Cardiac muscle cell (in vitro differentiated cells and primary cell): ENCODE data around the gene SRSF9. TPM values are rescaled to one million over a fixed set of nuclear protein-coding genes. Genes with fewer than 3 reads are reported as not detected.

ENCODE experiments used
- DNase-seq, 2 donors: peaks; one replicate each; pipeline versions ENCODE4 v3.0.0 to v3.0.0-alpha.2; 2010 to 2017; ENCODE audit warnings: low read depth in 1 of 2, low spot score in 1 of 2
- H3K27ac ChIP-seq: fragments of 200-600 bp; sonication (generic); 2 replicates; pipeline ENCODE4 v1.5.1; 2016
- H3K27me3 ChIP-seq: fragments of 200-600 bp; sonication (generic); 2 replicates; pipeline ENCODE4 v1.6.0; 2016; ENCODE audit warnings: control low read depth
- H3K36me3 ChIP-seq: fragments of 200-600 bp; sonication (generic); 2 replicates; pipeline ENCODE4 v1.5.1; 2016; ENCODE audit warnings: control low read depth
- H3K4me1 ChIP-seq: fragments of 200-600 bp; sonication (generic); 2 replicates; pipeline ENCODE4 v1.8.1; 2017; ENCODE audit warnings: low read depth, mild to moderate bottlenecking, mixed run types
- H3K4me3 ChIP-seq: fragments of 200-600 bp; sonication (generic); 2 replicates; pipeline ENCODE4 v1.5.1; 2016; ENCODE audit warnings: mild to moderate bottlenecking
- H3K9me3 ChIP-seq: fragments of 200-600 bp; sonication (generic); 2 replicates; pipeline ENCODE4 v1.5.1; 2017; ENCODE audit warnings: low read depth, mild to moderate bottlenecking, control low read depth
- polyA plus RNA-seq: library from polyadenylated mRNA; unstranded; fragments of >200 nt; fragmentation: Nextera tagmentation; extraction: Ambion mirVana; gene quantifications from 2 replicates; pipeline ENCODE4 v1.2.1, GENCODE V29; 2016
- total RNA-seq: library from RNA; depleted of rRNA; stranded (reverse); fragments of >200 nt; gene quantifications from 2 replicates; pipeline ENCODE4 v1.2.3, GENCODE V29; 2016
- TF ChIP-seq, protein P1 (sequence below): IDR thresholded peaks from 2 replicates; pipeline ENCODE4 v1.5.1; 2012; ENCODE audit warnings: low read depth, mild to moderate bottlenecking, low read length

Gene SRSF9
- total and polyA plus RNA-seq, 2 experiments from 2014 or later: 131 to 205 TPM

DNA sequence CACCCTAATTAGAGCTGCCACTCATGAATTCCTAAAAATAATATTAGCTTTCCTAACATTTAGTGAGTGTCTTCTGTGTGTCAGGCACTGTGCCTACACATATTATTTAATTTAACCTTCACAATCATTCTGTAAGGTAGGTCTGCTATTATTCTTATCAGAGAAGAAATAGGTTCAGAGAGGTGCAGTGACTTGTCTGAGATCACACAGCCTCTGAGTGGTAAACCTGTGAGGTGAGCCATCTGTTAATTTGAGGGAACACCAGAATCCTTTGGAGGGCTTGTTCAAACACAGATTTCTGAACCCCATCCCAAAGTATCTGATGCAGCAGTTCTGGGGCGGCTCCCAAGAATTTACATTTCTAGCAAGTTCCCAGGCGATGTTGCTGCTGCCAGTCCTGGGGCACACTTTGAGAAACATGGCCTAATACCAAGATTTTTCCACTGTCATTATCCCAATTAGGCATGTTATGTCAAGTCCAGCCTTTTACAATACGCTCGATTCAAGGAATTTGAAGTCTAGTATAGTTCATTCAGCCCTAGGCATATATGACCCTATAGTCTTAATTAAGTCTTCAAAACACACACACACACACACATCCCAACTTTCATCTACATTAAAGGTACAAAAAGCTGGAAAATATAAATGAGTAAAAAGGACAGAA, 51.5 kb downstream of the SRSF9 start:
- DNase-seq: no peak
- H3K4me3 ChIP-seq: no peak overlapping the region
- H3K9me3 ChIP-seq: no peaks in the 10 kb centered on the region
- H3K36me3 ChIP-seq: no peaks in the 10 kb centered on the region
- H3K27ac ChIP-seq: no peak overlapping the region
- peaks cover 10% of the 10 kb centered on the region for H3K4me1 ChIP-seq
- TF ChIP-seq, protein P1, sequence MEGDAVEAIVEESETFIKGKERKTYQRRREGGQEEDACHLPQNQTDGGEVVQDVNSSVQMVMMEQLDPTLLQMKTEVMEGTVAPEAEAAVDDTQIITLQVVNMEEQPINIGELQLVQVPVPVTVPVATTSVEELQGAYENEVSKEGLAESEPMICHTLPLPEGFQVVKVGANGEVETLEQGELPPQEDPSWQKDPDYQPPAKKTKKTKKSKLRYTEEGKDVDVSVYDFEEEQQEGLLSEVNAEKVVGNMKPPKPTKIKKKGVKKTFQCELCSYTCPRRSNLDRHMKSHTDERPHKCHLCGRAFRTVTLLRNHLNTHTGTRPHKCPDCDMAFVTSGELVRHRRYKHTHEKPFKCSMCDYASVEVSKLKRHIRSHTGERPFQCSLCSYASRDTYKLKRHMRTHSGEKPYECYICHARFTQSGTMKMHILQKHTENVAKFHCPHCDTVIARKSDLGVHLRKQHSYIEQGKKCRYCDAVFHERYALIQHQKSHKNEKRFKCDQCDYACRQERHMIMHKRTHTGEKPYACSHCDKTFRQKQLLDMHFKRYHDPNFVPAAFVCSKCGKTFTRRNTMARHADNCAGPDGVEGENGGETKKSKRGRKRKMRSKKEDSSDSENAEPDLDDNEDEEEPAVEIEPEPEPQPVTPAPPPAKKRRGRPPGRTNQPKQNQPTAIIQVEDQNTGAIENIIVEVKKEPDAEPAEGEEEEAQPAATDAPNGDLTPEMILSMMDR: no peak
- no peaks in the 10 kb centered on the region for H3K27me3 ChIP-seq

DNA sequence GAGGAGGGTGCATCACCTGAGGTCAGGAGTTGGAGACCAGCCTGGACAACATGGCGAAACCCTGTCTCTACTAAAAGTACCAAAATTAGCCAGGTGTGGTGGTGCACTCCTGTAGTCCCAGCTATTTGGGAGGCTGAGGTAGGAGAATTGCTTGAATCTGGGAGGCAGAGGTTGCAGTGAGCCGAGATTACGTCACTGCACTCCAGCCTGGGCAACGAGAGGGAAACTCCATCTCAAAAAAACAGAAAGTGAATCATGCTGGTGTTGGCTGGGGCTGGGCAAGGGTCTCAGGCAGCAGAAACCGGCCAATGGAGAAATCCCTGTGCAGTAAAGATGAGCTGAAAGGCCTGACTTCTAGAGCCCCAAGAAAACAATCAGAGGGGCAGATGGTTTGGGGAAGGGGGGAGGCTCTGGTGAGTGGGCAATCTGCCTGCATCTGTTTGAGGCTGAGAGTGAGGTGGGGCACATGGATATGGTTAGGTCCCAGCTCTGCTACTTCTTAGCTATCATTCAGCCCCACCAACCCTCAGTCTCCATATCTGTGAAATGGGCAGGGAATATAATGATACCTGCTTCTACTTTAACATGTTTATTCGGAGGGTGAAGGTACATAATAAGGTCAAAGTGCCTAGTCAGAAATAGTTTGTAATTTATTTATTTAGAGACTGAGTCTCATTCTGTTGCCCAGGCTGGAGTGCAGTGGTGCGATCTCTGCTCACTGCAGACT, 52.9 kb downstream of the SRSF9 start:
- TF ChIP-seq, protein P1: no peak
- DNase-seq: no peak
- H3K9me3 ChIP-seq: no peaks in the 10 kb centered on the region

DNA sequence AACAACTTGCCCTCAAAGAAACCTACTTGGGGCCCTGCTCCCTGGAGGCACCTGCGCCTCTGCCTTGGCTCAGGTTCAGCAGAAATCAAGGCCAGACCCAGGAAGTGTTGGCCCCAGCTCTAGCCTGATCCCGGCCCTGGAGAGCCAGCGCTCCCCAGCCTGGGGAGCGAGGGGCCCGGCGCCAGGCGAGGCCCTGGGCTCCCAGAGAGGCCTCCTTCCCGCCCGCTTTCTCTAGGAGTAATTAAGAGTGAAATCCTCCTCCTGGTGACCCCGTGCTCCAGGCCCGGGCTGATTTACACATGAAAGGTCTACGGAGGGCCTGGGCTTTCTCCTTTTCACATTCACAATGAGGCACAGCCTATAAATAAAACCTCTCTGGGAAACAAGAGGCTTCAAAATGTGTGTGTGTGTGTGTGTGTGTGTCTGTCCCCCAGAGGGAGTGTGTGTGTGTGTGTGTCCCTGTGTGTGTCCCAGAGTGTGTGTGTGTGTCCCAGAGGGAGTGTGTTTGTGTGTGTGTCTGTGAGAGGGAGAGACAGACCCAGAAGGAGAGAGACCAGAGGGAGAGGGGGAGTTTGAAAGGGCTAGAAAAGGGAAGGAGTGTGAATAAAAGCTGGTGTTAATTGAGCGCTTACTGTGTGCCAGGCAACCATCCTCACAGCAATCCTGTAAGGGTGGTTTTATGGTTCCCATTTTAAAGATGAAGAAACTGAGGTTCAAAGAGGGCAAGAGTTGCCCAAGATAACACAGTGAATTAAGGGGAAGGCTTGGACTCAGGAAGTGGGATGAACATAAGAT, 55.5 kb downstream of the SRSF9 start:
- Histone ChIP-seq H3K36me3 (no peaks in the 10 kb centered on the region), H3K27ac (peak overlapping the region; percentile 96), H3K27me3 (no peaks in the 10 kb centered on the region), H3K9me3 (no peaks in the 10 kb centered on the region), H3K4me3 (no peak overlapping the region), H3K4me1 (peaks cover 10% of the 10 kb centered on the region)
- TF ChIP-seq, protein P1: no peak
- peak in 1 of 2 donors; percentile 82 for DNase-seq

More for the DNA sequence above, 52.9 kb downstream of the SRSF9 start:
- Histone ChIP-seq H3K36me3 (no peaks in the 10 kb centered on the region), H3K27me3 (no peaks in the 10 kb centered on the region), H3K4me3 (no peak overlapping the region), H3K27ac (no peak overlapping the region), H3K4me1 (peaks cover 10% of the 10 kb centered on the region)

DNA sequence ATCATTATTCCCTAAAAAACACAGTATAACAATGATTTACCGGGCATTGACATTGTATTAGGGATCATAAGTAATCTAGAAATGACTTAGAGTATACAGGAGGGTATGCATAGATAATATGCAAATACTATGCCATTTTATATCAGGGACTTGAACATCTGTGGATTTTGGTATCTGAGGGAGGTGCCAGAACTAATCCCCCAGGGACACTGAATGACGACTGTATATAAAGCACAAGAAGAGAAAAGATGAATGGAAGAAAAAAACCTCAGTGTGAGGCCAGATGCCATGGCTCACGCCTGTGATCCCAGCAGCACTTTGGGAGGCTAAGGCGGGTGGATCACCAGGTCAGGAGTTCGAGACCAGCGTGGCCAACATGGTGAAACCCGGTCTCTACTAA, 57.1 kb downstream of the SRSF9 start:
- Histone ChIP-seq H3K27me3 (no peaks in the 10 kb centered on the region), H3K9me3 (no peaks in the 10 kb centered on the region), H3K36me3 (no peaks in the 10 kb centered on the region), H3K4me1 (peaks cover 10% of the 10 kb centered on the region), H3K4me3 (no peak overlapping the region), H3K27ac (no peak overlapping the region)
- peak in 1 of 2 donors; percentile 10 for DNase-seq
- TF ChIP-seq, protein P1: no peak

Other genes starting within 250 kb of the SRSF9 start
- gene PXN, start 204.0 kb downstream of the SRSF9 start, total RNA-seq: 43.8 and 48.6 TPM in 2 replicates
- gene PXN, start 204.0 kb downstream of the SRSF9 start, polyA plus RNA-seq: 67.9 TPM in 2 replicates
- not detected in 2 replicates for gene RNU4-2, start 177.8 kb downstream of the SRSF9 start, total RNA-seq
- gene RNU4-2, start 177.8 kb downstream of the SRSF9 start, polyA plus RNA-seq: not detected in 2 replicates
- not detected in 2 replicates for gene RNU4-1, start 176.5 kb downstream of the SRSF9 start, total RNA-seq
- not detected in 2 replicates for gene RNU4-1, start 176.5 kb downstream of the SRSF9 start, polyA plus RNA-seq
- 7.4 and 10.3 TPM in 2 replicates for gene SIRT4, start 167.4 kb downstream of the SRSF9 start, total RNA-seq
- gene SIRT4, start 167.4 kb downstream of the SRSF9 start, polyA plus RNA-seq: 6.7 and 15.8 TPM in 2 replicates
- not detected in 2 replicates for gene PLA2G1B, start 142.0 kb downstream of the SRSF9 start, total RNA-seq
- not detected in 2 replicates for gene PLA2G1B, start 142.0 kb downstream of the SRSF9 start, polyA plus RNA-seq
- gene MSI1, start 100.6 kb downstream of the SRSF9 start, total RNA-seq: 22.5 and 28.8 TPM in 2 replicates
- gene MSI1, start 100.6 kb downstream of the SRSF9 start, polyA plus RNA-seq: 26.2 and 38.7 TPM in 2 replicates
- 759 and 1,227 TPM in 2 replicates for gene COX6A1, start 31.6 kb downstream of the SRSF9 start, total RNA-seq
- gene COX6A1, start 31.6 kb downstream of the SRSF9 start, polyA plus RNA-seq: 1,076 and 1,511 TPM in 2 replicates
- 11.9 and 21.1 TPM in 2 replicates for gene TRIAP1, start 23.4 kb downstream of the SRSF9 start, total RNA-seq
- gene TRIAP1, start 23.4 kb downstream of the SRSF9 start, polyA plus RNA-seq: 41.9 and 58.8 TPM in 2 replicates
- gene GATC, start 23.3 kb downstream of the SRSF9 start, total RNA-seq: 13.8 and 19.3 TPM in 2 replicates
- 11.4 and 12.7 TPM in 2 replicates for gene GATC, start 23.3 kb downstream of the SRSF9 start, polyA plus RNA-seq
- 186 and 248 TPM in 2 replicates for gene DYNLL1, start 26.4 kb upstream of the SRSF9 start, total RNA-seq
- gene DYNLL1, start 26.4 kb upstream of the SRSF9 start, polyA plus RNA-seq: 534 and 546 TPM in 2 replicates
- gene COQ5, start 59.4 kb upstream of the SRSF9 start, total RNA-seq: 61.8 and 67.2 TPM in 2 replicates
- gene COQ5, start 59.4 kb upstream of the SRSF9 start, polyA plus RNA-seq: 99.3 and 112 TPM in 2 replicates
- 107 and 122 TPM in 2 replicates for gene RNF10, start 64.6 kb upstream of the SRSF9 start, total RNA-seq
- gene RNF10, start 64.6 kb upstream of the SRSF9 start, polyA plus RNA-seq: 210 and 227 TPM in 2 replicates
- 27.9 and 32.8 TPM in 2 replicates for gene POP5, start 111.7 kb upstream of the SRSF9 start, total RNA-seq
- 59.2 and 75.3 TPM in 2 replicates for gene POP5, start 111.7 kb upstream of the SRSF9 start, polyA plus RNA-seq
- not detected in 2 replicates for gene CABP1, start 170.9 kb upstream of the SRSF9 start, total RNA-seq
- gene CABP1, start 170.9 kb upstream of the SRSF9 start, polyA plus RNA-seq: not detected in 2 replicates
- 122 and 137 TPM in 2 replicates for gene MLEC, start 217.4 kb upstream of the SRSF9 start, total RNA-seq
- gene MLEC, start 217.4 kb upstream of the SRSF9 start, polyA plus RNA-seq: 159 and 215 TPM in 2 replicates
- 22.0 and 28.2 TPM in 2 replicates for gene UNC119B, start 240.7 kb upstream of the SRSF9 start, total RNA-seq
- 14.1 and 14.7 TPM in 2 replicates for gene UNC119B, start 240.7 kb upstream of the SRSF9 start, polyA plus RNA-seq